BE2C (cell line): ENCODE measurements around the gene ERO1A.

Experiments used
- DNase-seq: peaks from one replicate; pipeline ENCODE4 v3.0.0-alpha.2; 2020
- H3K27me3 ChIP-seq: fragments of 250-450 bp; sonication (Bioruptor Pico); 2 replicates; pipeline ENCODE4 v1.5.1; 2020; ENCODE audit warnings: mild to moderate bottlenecking
- H3K36me3 ChIP-seq: fragments of 250-450 bp; sonication (Bioruptor Pico); 2 replicates; pipeline ENCODE4 v1.5.1; 2020; ENCODE audit warnings: mild to moderate bottlenecking
- H3K4me1 ChIP-seq: fragments of 250-450 bp; sonication (Bioruptor Pico); 2 replicates; pipeline ENCODE4 v1.5.1; 2020
- H3K4me3 ChIP-seq: 2 replicates; pipeline ENCODE4 v1.5.1; 2011; ENCODE audit warnings: low read depth, low read length
- H3K9me3 ChIP-seq: fragments of 250-450 bp; sonication (Bioruptor Pico); 2 replicates; pipeline ENCODE4 v1.5.1; 2020
- TF ChIP-seq, protein P1 (sequence below): IDR thresholded peaks from 2 replicates; pipeline ENCODE4 v1.5.1; 2012; ENCODE audit warnings: mild to moderate bottlenecking, low read depth, low read length

ERO1A gene

GRCh38 chr14:52701223-52701622 is 5.9 kb upstream of the ERO1A start:
- Histone ChIP-seq H3K4me3 (no peak overlapping the region), H3K27me3 (no peaks in the 10 kb centered on the region), H3K4me1 (peaks cover 2% of the 10 kb centered on the region), H3K36me3 (no peaks in the 10 kb centered on the region), H3K9me3 (no peaks in the 10 kb centered on the region)
- DNase-seq, result no peak
- TF ChIP-seq, protein P1, sequence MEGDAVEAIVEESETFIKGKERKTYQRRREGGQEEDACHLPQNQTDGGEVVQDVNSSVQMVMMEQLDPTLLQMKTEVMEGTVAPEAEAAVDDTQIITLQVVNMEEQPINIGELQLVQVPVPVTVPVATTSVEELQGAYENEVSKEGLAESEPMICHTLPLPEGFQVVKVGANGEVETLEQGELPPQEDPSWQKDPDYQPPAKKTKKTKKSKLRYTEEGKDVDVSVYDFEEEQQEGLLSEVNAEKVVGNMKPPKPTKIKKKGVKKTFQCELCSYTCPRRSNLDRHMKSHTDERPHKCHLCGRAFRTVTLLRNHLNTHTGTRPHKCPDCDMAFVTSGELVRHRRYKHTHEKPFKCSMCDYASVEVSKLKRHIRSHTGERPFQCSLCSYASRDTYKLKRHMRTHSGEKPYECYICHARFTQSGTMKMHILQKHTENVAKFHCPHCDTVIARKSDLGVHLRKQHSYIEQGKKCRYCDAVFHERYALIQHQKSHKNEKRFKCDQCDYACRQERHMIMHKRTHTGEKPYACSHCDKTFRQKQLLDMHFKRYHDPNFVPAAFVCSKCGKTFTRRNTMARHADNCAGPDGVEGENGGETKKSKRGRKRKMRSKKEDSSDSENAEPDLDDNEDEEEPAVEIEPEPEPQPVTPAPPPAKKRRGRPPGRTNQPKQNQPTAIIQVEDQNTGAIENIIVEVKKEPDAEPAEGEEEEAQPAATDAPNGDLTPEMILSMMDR, result no peak

DNA sequence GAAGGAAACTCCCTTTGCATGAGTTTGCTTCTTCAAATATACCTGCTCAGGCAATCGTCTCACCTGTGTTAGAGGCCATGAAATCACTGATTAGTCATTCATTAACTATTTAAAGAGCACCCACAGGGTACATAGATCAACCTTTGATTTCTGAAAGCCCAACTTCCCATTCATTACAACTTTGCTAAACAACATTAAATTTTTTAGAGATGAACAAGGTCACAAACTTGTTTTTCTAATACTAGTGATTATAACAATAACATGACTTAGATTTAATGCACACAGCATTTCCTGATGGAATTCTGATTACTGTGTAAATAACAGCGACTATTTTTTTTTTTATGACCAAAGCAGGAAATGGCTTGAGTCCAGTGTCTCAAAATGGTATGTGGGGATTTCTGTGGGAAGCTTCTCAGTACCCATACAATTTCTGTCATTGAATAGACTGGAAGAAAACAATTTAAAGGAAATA is 5.4 kb upstream of the ERO1A start:
- Histone ChIP-seq H3K9me3 (no peaks in the 10 kb centered on the region), H3K27me3 (no peaks in the 10 kb centered on the region), H3K4me3 (no peak overlapping the region), H3K36me3 (no peaks in the 10 kb centered on the region), H3K4me1 (no peaks in the 10 kb centered on the region)
- DNase-seq, result no peak
- TF ChIP-seq, protein P1, result no peak

DNA sequence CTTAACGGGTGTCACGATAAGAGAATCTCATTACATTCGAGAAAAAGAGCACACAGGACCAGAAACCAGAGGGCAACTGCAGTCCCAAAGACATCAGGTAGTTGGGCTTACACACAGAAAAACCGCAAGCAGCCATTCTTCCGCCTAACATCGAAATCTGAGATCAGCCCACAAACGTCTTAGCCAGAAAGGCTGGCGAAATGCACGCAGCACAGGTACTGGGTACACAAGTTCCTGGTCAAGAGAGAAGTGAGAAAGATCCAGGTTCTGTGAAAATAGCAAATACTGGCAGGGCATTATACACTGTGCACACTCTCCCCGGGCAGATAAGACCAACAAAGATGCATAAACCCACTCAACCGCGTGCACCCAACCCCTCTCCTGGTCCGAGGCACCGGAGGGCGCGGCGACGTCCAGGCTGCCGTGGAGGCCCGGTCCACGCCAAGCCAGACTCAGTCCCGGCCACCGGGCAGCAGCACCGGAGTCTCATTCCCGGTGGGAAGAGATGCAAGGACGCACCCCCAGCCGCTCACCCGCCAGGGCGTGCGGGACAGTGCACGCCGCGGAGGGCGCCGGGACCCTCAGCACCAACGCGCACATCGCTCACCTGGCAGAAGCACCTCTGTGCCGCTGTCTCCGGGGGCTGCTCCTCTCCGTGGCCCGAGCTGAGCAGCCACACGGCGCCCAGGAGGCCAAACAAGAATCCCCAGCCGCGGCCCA is 437 bp downstream of the ERO1A start:
- Histone ChIP-seq H3K27me3 (no peaks in the 10 kb centered on the region), H3K9me3 (no peaks in the 10 kb centered on the region), H3K36me3 (peaks cover 3% of the 10 kb centered on the region), H3K4me3 (peak overlapping the region; percentile 98), H3K4me1 (peaks cover 8% of the 10 kb centered on the region)
- peak; percentile 32 for DNase-seq
- TF ChIP-seq, protein P1, result no peak

DNA sequence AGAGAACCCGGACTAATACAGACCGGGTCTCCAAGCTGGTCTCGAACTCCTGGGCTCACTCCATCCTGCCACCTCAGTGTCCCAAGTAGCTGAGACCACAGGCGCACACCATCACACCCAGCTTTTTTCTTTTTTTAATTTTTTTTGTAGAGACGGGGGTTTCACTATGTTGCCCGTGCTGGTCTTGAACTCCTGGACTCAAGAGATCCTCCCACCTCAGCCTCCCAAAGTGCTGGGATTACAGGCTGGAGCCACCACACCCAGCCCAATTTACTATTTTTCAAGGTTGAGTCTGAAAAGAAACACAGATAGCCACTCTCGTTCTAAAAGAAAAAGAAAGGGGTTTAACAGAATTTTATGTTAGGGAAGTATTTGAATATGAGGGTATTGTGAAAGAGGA is 1.8 kb downstream of the ERO1A start:
- TF ChIP-seq, protein P1, result no peak
- H3K9me3 ChIP-seq, result no peaks in the 10 kb centered on the region
- peak overlapping the region; percentile 98 for H3K4me3 ChIP-seq
- H3K27me3 ChIP-seq, result no peaks in the 10 kb centered on the region
- H3K4me1 ChIP-seq, result peaks cover 8% of the 10 kb centered on the region
- H3K36me3 ChIP-seq, result peaks cover 3% of the 10 kb centered on the region
- DNase-seq, result no peak

DNA sequence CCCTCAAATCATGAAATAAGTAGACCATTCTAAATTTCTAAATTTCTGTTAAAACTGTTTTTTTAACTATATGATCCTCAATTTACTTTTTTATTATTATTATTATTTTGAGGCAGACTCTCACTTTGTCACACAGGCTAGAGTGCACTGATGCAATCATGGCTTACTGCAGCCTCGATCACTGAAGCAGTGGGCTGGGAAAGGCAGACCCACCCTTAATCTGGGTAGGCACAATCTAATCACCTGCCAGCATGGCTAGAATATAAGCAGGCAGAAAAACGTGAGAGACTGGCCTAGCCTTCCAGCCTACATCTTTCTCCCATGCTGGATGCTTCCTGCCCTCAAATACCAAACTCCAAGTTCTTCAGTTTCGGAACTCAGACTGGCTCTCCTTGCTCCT is 2.3 kb downstream of the ERO1A start:
- TF ChIP-seq, protein P1, result no peak
- peaks cover 8% of the 10 kb centered on the region for H3K4me1 ChIP-seq
- H3K27me3 ChIP-seq, result no peaks in the 10 kb centered on the region
- H3K4me3 ChIP-seq, result peak overlapping the region; percentile 98
- peaks cover 3% of the 10 kb centered on the region for H3K36me3 ChIP-seq
- peak; percentile 23 for DNase-seq
- H3K9me3 ChIP-seq, result no peaks in the 10 kb centered on the region

- TF ChIP-seq, protein P1, result no peak
- Histone ChIP-seq H3K4me3 (peak overlapping the region; percentile 98), H3K27me3 (no peaks in the 10 kb centered on the region), H3K4me1 (peaks cover 8% of the 10 kb centered on the region), H3K36me3 (peaks cover 3% of the 10 kb centered on the region), H3K9me3 (no peaks in the 10 kb centered on the region)
- peak; percentile 52 for DNase-seq
Measured at GRCh38 chr14:52692248-52692962, 3.0 kb downstream of the ERO1A start.
